ENCODE measurements around the gene TRIM15.
"Not testable (repeated sequence)": the region's sequence is repeated elsewhere in the genome, so short reads cannot be mapped to it uniquely, and the experiment has no call there.

TRIM15 gene

GRCh38 chr6:30163090-30163917, at the start of gene TRIM15:
TRIM15 (plus strand) TSS chr6:30163546; CDS start chr6:30163685, 139 bp downstream.
- no peak for DNase-seq (ENCODE audit: low read depth)

- no peak for DNase-seq (ENCODE audit: low read depth)
These were observed 49.5 kb upstream of the TRIM15 start for GRCh38 chr6:30113841-30114240.

GRCh38 chr6:30116724-30117123, 46.6 kb upstream of the TRIM15 start:
- no peak for DNase-seq (ENCODE audit: low read depth)

- not testable (repeated sequence) for DNase-seq (ENCODE audit: low read depth)
These were observed 44.7 kb upstream of the TRIM15 start for GRCh38 chr6:30118691-30119090.

- DNase-seq (ENCODE audit: low read depth) = no peak
These were observed 41.6 kb upstream of the TRIM15 start for GRCh38 chr6:30121446-30122366.

- no peak for DNase-seq (ENCODE audit: low read depth)
These were observed 40.8 kb upstream of the TRIM15 start for GRCh38 chr6:30122515-30122914.

GRCh38 chr6:30127238-30128093, 35.9 kb upstream of the TRIM15 start:
- no peak for DNase-seq (ENCODE audit: low read depth)

- no peak for DNase-seq (ENCODE audit: low read depth)
These were observed 33.8 kb upstream of the TRIM15 start for GRCh38 chr6:30129265-30130178.

GRCh38 chr6:30130179-30130679, 33.1 kb upstream of the TRIM15 start:
- DNase-seq (ENCODE audit: low read depth) = no peak

GRCh38 chr6:30130887-30131862, 32.2 kb upstream of the TRIM15 start:
- DNase-seq (ENCODE audit: low read depth) = peak; percentile 84

- no peak for DNase-seq (ENCODE audit: low read depth)
These were observed 31.3 kb upstream of the TRIM15 start for GRCh38 chr6:30131947-30132497.

- no peak for DNase-seq (ENCODE audit: low read depth)
These were observed 28.2 kb upstream of the TRIM15 start for GRCh38 chr6:30135147-30135546.

- DNase-seq (ENCODE audit: low read depth) = no peak
These were observed 27.6 kb upstream of the TRIM15 start, which contains the start of gene TRIM40 for GRCh38 chr6:30135757-30136156. TRIM40 (plus strand) TSS chr6:30136140; CDS start chr6:30137037, 897 bp downstream.

- no peak for DNase-seq (ENCODE audit: low read depth)
These were observed 26.6 kb upstream of the TRIM15 start for GRCh38 chr6:30136570-30137286.

GRCh38 chr6:30140240-30140639, 23.1 kb upstream of the TRIM15 start:
- DNase-seq (ENCODE audit: low read depth) = not testable (repeated sequence)

- no peak for DNase-seq (ENCODE audit: low read depth)
These were observed 20.7 kb upstream of the TRIM15 start for GRCh38 chr6:30142665-30143064.

- no peak for DNase-seq (ENCODE audit: low read depth)
These were observed 19.6 kb upstream of the TRIM15 start for GRCh38 chr6:30143780-30144179.

- DNase-seq (ENCODE audit: low read depth) = no peak
These were observed 18.5 kb upstream of the TRIM15 start for GRCh38 chr6:30144811-30145210.
